ENCODE measurements around the gene CTBP2. TPM values are rescaled to one million over a fixed set of nuclear protein-coding genes. Genes with fewer than 3 reads are reported as not detected.

CTBP2 gene
- total RNA-seq, 2 experiments from 2014 or later, result 0.17 TPM; not detected in 1

DNA sequence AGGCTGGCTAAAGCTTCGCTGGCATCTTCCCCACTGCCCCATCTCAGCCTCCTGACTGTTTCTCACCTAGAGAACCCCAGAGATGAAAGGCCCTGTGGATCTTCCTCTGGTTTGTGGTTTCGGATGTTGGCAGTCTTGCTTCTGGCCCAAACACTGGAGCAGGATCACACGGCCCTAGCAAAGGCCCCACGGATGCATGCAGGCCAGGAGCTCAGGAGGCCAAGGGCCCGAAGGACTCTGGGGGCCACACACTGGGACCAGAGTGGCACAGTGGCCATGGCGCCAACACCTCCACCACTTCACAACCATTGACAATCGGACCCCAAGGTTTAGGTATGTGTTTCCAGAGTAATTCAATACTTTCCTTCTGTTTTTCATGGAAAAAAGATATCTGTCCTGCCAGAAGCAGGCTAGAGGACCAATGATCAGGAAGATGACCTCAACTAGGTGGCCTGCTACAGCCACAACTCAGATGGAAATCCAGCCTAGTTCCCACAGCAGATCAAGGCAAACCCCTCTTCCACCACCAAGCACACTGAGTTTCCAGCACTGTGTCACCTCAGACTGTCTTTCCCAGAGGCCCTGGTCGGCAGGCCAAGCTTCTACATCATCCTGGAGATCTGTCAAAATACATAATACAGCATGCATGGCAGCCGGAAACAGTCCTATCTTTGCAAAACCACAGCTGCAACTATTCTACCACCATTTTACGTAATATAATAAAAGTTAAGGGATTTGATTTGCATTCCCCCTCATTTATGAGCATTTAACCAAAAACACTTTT lies 53.0 kb downstream of the CTBP2 start:
- DNase-seq, result no peak
- Mint-ChIP-seq H3K9me3 (peaks cover 2% of the 10 kb centered on the region), H3K27me3 (no peaks in the 10 kb centered on the region), H3K4me1 (ENCODE audit: low read depth) (no peaks in the 10 kb centered on the region), H3K4me3 (no peak overlapping the region), H3K27ac (no peak overlapping the region), H3K36me3 (ENCODE audit: low read depth) (no peaks in the 10 kb centered on the region)
- H3K36me3 ChIP-seq (ENCODE audit: insufficient read depth, low read length), result no peaks in the 10 kb centered on the region
- intact Hi-C loops (cut with DNase I, micrococcal nuclease), result no loop called here
- no peaks in the 10 kb centered on the region for H3K4me1 ChIP-seq (ENCODE audit: insufficient read depth, low read length)
- H3K9me3 ChIP-seq (ENCODE audit: control insufficient read depth in 1 of 2, insufficient read depth in 1 of 2, low read length in 2 of 2), result peaks cover 0 to 7% of the 10 kb centered on the region in 2 experiments
- H3K27ac ChIP-seq (ENCODE audit: low read depth in 1 of 2, low read length in 2 of 2), result no peak overlapping the region
- H3K27me3 ChIP-seq (ENCODE audit: control insufficient read depth in 1 of 2, insufficient read depth in 2 of 2, low read length in 2 of 2), result no peaks in the 10 kb centered on the region
- ChIA-PET POLR2A (no interaction called here), CTCF (no interaction called here)
- TF ChIP-seq, protein P1, sequence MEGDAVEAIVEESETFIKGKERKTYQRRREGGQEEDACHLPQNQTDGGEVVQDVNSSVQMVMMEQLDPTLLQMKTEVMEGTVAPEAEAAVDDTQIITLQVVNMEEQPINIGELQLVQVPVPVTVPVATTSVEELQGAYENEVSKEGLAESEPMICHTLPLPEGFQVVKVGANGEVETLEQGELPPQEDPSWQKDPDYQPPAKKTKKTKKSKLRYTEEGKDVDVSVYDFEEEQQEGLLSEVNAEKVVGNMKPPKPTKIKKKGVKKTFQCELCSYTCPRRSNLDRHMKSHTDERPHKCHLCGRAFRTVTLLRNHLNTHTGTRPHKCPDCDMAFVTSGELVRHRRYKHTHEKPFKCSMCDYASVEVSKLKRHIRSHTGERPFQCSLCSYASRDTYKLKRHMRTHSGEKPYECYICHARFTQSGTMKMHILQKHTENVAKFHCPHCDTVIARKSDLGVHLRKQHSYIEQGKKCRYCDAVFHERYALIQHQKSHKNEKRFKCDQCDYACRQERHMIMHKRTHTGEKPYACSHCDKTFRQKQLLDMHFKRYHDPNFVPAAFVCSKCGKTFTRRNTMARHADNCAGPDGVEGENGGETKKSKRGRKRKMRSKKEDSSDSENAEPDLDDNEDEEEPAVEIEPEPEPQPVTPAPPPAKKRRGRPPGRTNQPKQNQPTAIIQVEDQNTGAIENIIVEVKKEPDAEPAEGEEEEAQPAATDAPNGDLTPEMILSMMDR (IDR thresholded peaks at IDR 0.05), result no peak
- no peak overlapping the region for H3K4me3 ChIP-seq (ENCODE audit: low read length)
- no peak for ATAC-seq (ENCODE audit: poor library complexity)

DNA sequence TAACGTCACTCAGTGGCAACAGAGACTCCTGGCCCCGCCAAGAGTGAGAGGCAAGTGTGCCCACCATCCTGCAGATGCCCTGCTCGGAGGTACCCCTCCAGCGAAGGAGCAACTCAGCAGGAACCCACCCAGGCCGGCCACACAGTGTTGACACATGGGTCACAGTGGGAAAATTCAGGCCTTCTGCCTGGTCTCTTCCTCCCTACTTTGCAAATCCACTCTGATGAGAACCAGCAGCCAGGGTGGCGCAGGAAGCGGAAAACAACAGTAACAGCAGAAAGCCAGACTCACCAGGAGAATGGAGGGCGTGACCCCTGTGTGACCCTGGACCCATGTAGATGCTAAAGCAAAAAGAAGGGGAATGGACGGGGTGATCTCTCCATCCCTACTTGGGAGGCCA lies 53.8 kb downstream of the CTBP2 start:
- POLR2A ChIA-PET, result no interaction called here
- TF ChIP-seq, protein P1 (IDR thresholded peaks at IDR 0.05), result no peak
- ATAC-seq (ENCODE audit: poor library complexity) (no peak), DNase-seq (no peak)
- H3K27ac Mint-ChIP-seq, result no peak overlapping the region
- peaks cover 2% of the 10 kb centered on the region for H3K9me3 Mint-ChIP-seq
- intact Hi-C loops (cut with DNase I, micrococcal nuclease), result no loop called here
- H3K4me3 Mint-ChIP-seq, result no peak overlapping the region
- H3K9me3 ChIP-seq (ENCODE audit: control insufficient read depth in 1 of 2, insufficient read depth in 1 of 2, low read length in 2 of 2), result peaks cover 0 to 7% of the 10 kb centered on the region in 2 experiments
- H3K27me3 Mint-ChIP-seq, result no peaks in the 10 kb centered on the region
- H3K4me1 ChIP-seq (ENCODE audit: insufficient read depth, low read length), result no peaks in the 10 kb centered on the region
- H3K4me3 ChIP-seq (ENCODE audit: low read length), result no peak overlapping the region
- no peak overlapping the region for H3K27ac ChIP-seq (ENCODE audit: low read depth in 1 of 2, low read length in 2 of 2)
- H3K4me1 Mint-ChIP-seq (ENCODE audit: low read depth), result no peaks in the 10 kb centered on the region
- no peaks in the 10 kb centered on the region for H3K36me3 Mint-ChIP-seq (ENCODE audit: low read depth)
- no peaks in the 10 kb centered on the region for H3K36me3 ChIP-seq (ENCODE audit: insufficient read depth, low read length)
- CTCF ChIA-PET, result no interaction called here
- no peaks in the 10 kb centered on the region for H3K27me3 ChIP-seq (ENCODE audit: control insufficient read depth in 1 of 2, insufficient read depth in 2 of 2, low read length in 2 of 2)

DNA sequence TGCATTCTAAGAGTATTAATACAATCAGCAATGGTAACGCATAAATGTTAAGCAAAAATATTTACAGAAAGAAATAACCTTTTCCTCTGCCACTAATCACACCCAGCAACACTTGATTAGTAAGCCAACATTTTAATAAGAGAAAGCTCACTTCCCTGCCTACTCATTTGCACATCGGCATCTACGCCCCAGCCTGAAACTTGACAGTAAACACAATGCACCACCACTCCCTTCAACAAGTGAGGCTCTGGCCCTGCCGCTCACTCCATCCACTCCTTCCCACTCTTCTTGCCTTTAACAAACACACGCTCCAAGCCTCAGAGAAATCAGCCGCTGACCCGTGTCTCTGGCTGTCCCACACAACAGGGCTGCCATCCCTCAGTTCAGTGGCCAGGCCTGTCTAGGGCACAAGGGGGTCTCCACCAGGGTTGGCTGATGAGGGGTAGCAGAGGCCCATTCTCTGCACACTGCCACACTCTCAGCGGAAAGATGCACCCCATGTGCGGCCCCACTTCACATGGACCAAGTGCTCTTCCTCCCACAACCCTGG lies 54.6 kb downstream of the CTBP2 start:
- Histone ChIP-seq H3K4me1 (ENCODE audit: insufficient read depth, low read length) (no peaks in the 10 kb centered on the region), H3K27ac (ENCODE audit: low read depth in 1 of 2, low read length in 2 of 2) (no peak overlapping the region), H3K4me3 (ENCODE audit: low read length) (no peak overlapping the region), H3K27me3 (ENCODE audit: control insufficient read depth in 1 of 2, insufficient read depth in 2 of 2, low read length in 2 of 2) (no peaks in the 10 kb centered on the region), H3K36me3 (ENCODE audit: insufficient read depth, low read length) (no peaks in the 10 kb centered on the region), H3K9me3 (ENCODE audit: control insufficient read depth in 1 of 2, insufficient read depth in 1 of 2, low read length in 2 of 2) (peaks cover 0 to 7% of the 10 kb centered on the region in 2 experiments)
- ChIA-PET CTCF (no interaction called here), POLR2A (no interaction called here)
- Mint-ChIP-seq H3K9me3 (peaks cover 2% of the 10 kb centered on the region), H3K36me3 (ENCODE audit: low read depth) (no peaks in the 10 kb centered on the region), H3K27ac (no peak overlapping the region), H3K4me1 (ENCODE audit: low read depth) (no peaks in the 10 kb centered on the region), H3K4me3 (no peak overlapping the region), H3K27me3 (no peaks in the 10 kb centered on the region)
- no peak for ATAC-seq (ENCODE audit: poor library complexity)
- intact Hi-C loops (cut with DNase I, micrococcal nuclease), result no loop called here
- TF ChIP-seq, protein P1 (IDR thresholded peaks at IDR 0.05), result no peak
- DNase-seq, result no peak

Measured in CD4-positive, alpha-beta T cell (primary cell).